ENCODE measurements around the gene LLGL1.

GRCh38 chr17:18179196-18179595 lies 46.2 kb upstream of the LLGL1 start:
- no peak for TF ChIP-seq POLR2AphosphoS5 (IDR thresholded peaks at IDR 0.05; ENCODE audit: low read depth, low read length)
- TF ChIP-seq CTCF (IDR thresholded peaks at IDR 0.05 in 2 of 3, conservative IDR thresholded peaks at IDR 0.05 in 1 of 3; ENCODE audit: borderline replicate concordance in 1 of 3, insufficient read depth in 1 of 3, low read depth in 2 of 3, low read length in 2 of 3), result no peak
- no peak for TF ChIP-seq EZH2 (IDR thresholded peaks at IDR 0.05)
- TF ChIP-seq ZNF274 (IDR thresholded peaks at IDR 0.05; ENCODE audit: low read depth, low read length), result no peak
